Sigmoid colon (tissue), 4 donors: ENCODE data around the gene MORN1.

Experiments used
- EP300 ChIP-seq, 4 donors: sonication (generic); formaldehyde crosslinking; IDR thresholded peaks; one replicate each; pipeline ENCODE4 v1.6.1; 2017; ENCODE audit warnings: antibody characterized with exemption in 4 of 4
- POLR2A ChIP-seq, 2 donors: fragments of 450-650 bp; IDR thresholded peaks; one replicate each; pipeline ENCODE4 v1.6.1; 2016; ENCODE audit warnings: antibody characterized with exemption in 2 of 2, mild to moderate bottlenecking in 2 of 2, moderate library complexity in 2 of 2
- POLR2AphosphoS5 ChIP-seq, 4 donors: sonication (generic); formaldehyde crosslinking; IDR thresholded peaks; one replicate each; pipeline ENCODE4 v1.6.1; 2017; ENCODE audit warnings: antibody characterized with exemption in 4 of 4
- TF ChIP-seq, protein P1 (sequence below), 4 experiments: fragments of 450-650 bp in 3 of 4; fragments of 200-600 bp in 1 of 4; IDR thresholded peaks; one replicate each; pipeline ENCODE4 v1.5.1; 2016 to 2019; ENCODE audit warnings: antibody characterized with exemption in 4 of 4, mild to moderate bottlenecking in 3 of 4, moderate library complexity in 2 of 4

DNA sequence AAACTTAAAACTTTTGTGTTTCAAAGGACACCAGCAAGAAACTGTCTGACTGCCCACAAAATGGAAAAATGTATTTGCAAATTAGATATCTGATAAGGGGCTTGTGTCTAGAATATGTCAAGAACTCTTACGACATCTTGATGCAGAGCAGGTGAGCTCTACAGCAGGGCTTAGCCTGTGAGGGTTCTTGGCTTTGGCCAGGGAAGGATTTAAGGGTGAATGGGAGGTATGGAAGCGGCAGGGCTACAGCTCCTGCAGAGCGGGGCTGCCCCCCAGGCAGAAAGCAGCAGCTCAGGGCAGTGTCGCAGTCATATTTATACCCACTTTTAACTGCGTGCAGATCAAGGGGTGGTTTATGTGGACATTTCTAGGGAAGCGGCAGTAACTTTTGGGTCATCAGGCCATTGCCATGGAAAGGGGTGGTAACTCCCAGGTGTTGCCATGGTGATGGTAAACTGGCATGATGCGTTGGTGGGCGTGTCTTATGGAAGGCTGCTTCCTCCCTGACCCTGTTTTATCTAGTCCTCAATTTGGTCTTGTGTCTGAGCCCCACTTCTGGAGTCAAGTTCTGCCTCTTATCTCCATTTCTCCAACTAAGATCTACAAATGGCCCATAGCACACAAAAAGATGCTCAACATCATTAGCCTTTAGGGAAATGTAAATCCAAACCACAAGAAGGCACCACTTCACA, 23.2 kb downstream of the MORN1 start:
- TF ChIP-seq POLR2A (IDR thresholded peaks at IDR 0.05) (no peak), POLR2AphosphoS5 (IDR thresholded peaks at IDR 0.05) (no peak), EP300 (IDR thresholded peaks at IDR 0.05) (no peak)
- TF ChIP-seq, protein P1, sequence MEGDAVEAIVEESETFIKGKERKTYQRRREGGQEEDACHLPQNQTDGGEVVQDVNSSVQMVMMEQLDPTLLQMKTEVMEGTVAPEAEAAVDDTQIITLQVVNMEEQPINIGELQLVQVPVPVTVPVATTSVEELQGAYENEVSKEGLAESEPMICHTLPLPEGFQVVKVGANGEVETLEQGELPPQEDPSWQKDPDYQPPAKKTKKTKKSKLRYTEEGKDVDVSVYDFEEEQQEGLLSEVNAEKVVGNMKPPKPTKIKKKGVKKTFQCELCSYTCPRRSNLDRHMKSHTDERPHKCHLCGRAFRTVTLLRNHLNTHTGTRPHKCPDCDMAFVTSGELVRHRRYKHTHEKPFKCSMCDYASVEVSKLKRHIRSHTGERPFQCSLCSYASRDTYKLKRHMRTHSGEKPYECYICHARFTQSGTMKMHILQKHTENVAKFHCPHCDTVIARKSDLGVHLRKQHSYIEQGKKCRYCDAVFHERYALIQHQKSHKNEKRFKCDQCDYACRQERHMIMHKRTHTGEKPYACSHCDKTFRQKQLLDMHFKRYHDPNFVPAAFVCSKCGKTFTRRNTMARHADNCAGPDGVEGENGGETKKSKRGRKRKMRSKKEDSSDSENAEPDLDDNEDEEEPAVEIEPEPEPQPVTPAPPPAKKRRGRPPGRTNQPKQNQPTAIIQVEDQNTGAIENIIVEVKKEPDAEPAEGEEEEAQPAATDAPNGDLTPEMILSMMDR (IDR thresholded peaks at IDR 0.05) = no peak
